Astrocyte of the cerebellum (primary cell): ENCODE results near the gene KLHL24.
"Not testable (repeated sequence)": the region's sequence is repeated elsewhere in the genome, so short reads cannot be mapped to it uniquely, and the experiment has no call there.

Experiments
- DNase-seq: peaks from one replicate; pipeline ENCODE4 v3.0.0-alpha.2; 2011; ENCODE audit warnings: low read depth
- H3K4me3 ChIP-seq: 2 replicates; pipeline ENCODE4 v1.5.1; 2011; ENCODE audit warnings: mild to moderate bottlenecking, low read depth, low read length, moderate library complexity
- CTCF ChIP-seq: IDR thresholded peaks from 2 replicates; pipeline ENCODE4 v1.5.1; 2012; ENCODE audit warnings: low read length, low read depth, moderate library complexity, mild to moderate bottlenecking; ENCODE audit errors: missing control alignments
- in situ Hi-C: cut with HindIII; loops from 2 replicates; pipeline ENCODE4 v1.10.0; 2017; ENCODE audit warnings: low sequenced_read_pairs

KLHL24 gene

GRCh38 chr3:183620252-183620628 lies 15.2 kb upstream of the KLHL24 start:
- no peak overlapping the region for H3K4me3 ChIP-seq
- TF ChIP-seq CTCF: no peak
- in situ Hi-C loops: no loop called here
- DNase-seq: no peak

GRCh38 chr3:183622473-183622872 lies 12.9 kb upstream of the KLHL24 start:
- DNase-seq, in situ Hi-C loops, H3K4me3 ChIP-seq: not testable (repeated sequence)

GRCh38 chr3:183626877-183627594 lies 8.4 kb upstream of the KLHL24 start:
- in situ Hi-C loops: no loop called here
- no peak for TF ChIP-seq CTCF
- H3K4me3 ChIP-seq: no peak overlapping the region
- DNase-seq: no peak

GRCh38 chr3:183629546-183630301 lies 5.7 kb upstream of the KLHL24 start:
- no peak overlapping the region for H3K4me3 ChIP-seq
- in situ Hi-C loops: no loop called here
- DNase-seq: no peak
- TF ChIP-seq CTCF: no peak

GRCh38 chr3:183631715-183632114 lies 3.7 kb upstream of the KLHL24 start:
- no peak for TF ChIP-seq CTCF
- no peak for DNase-seq
- in situ Hi-C loops: no loop called here
- no peak overlapping the region for H3K4me3 ChIP-seq

- H3K4me3 ChIP-seq, DNase-seq, in situ Hi-C loops: not testable (repeated sequence)
Observed at GRCh38 chr3:183632725-183633124, 2.7 kb upstream of the KLHL24 start.

GRCh38 chr3:183634707-183635106 lies 716 bp upstream of the KLHL24 start:
- in situ Hi-C loops: no loop called here
- DNase-seq: no peak
- H3K4me3 ChIP-seq: no peak overlapping the region
- TF ChIP-seq CTCF: no peak
